OCI-LY3 (cell line): ENCODE data around the gene FADD.

Experiments
- EZH2phosphoT487 ChIP-seq: fragments of 200-600 bp; shearing (Covaris generic); IDR thresholded peaks from 2 replicates; pipeline ENCODE4 v1.6.1; 2018; ENCODE audit warnings: antibody characterized with exemption, mixed run types, low read depth
- TF ChIP-seq, protein P1 (sequence below): fragments of 200-600, 300-600 bp; sonication (generic); IDR thresholded peaks from 2 replicates; pipeline ENCODE4 v1.5.1; 2014; ENCODE audit warnings: antibody characterized with exemption, low read length, low read depth

DNA sequence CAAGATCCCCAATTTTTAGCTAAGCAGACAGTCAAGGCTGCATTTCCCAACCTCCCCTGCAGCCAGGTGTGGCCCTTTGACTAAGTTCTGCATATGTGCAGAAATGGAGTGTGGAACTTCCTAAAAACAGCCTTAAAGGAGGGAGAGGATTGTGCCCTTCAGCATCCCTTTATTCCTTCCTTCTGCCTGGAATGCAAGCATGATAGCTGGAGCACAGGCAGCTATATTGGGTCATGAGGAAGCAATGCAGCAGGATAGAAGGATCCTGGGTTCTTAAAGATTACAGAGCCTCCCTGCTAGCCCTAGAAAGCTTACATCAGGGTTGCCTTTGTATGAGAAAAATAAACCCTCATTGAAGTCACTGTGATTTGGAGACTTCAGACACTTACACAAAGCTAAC is 29.9 kb downstream of the FADD start:
- TF ChIP-seq, protein P1, sequence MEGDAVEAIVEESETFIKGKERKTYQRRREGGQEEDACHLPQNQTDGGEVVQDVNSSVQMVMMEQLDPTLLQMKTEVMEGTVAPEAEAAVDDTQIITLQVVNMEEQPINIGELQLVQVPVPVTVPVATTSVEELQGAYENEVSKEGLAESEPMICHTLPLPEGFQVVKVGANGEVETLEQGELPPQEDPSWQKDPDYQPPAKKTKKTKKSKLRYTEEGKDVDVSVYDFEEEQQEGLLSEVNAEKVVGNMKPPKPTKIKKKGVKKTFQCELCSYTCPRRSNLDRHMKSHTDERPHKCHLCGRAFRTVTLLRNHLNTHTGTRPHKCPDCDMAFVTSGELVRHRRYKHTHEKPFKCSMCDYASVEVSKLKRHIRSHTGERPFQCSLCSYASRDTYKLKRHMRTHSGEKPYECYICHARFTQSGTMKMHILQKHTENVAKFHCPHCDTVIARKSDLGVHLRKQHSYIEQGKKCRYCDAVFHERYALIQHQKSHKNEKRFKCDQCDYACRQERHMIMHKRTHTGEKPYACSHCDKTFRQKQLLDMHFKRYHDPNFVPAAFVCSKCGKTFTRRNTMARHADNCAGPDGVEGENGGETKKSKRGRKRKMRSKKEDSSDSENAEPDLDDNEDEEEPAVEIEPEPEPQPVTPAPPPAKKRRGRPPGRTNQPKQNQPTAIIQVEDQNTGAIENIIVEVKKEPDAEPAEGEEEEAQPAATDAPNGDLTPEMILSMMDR: no peak
- no peak for TF ChIP-seq EZH2phosphoT487
